HG03469 (cell line): ENCODE results near the gene CPA1.

Experiments used
- ATAC-seq: cut with Tn5 transposase; IDR thresholded peaks from one replicate; pipeline ENCODE4 v1.9.1; 2021; ENCODE audit warnings: mild to moderate bottlenecking, moderate library complexity, moderate number of reproducible peaks; ENCODE audit not compliant: unreplicated experiment

CPA1 gene

DNA sequence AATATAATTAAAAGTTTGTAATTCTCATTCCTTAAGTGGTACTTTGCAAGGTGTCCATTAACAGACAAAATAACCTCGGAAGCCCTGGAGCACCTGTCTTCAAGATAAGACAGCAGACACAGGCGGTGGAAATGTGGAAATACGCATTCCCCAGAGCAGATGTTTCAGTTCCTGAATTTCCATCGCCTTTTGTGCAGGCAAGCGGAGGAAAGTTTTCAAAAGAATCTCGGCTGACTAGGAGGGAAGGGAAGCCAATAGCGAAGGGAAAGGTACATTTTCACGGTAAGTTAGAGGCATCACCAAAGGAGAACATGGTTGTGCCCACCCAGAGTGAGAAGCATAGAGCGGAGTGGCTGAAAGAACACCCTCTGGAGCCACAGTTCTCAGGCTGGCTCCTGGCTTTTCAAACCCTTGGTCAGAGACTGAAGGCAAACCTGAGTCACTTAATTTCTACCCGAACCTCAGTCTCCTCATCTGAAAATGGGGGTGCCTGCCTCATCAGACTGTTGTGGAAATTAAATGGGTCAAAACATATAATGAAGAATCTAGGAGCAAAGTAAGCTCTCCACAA is 13.6 kb downstream of the CPA1 start:
- no peak for ATAC-seq

DNA sequence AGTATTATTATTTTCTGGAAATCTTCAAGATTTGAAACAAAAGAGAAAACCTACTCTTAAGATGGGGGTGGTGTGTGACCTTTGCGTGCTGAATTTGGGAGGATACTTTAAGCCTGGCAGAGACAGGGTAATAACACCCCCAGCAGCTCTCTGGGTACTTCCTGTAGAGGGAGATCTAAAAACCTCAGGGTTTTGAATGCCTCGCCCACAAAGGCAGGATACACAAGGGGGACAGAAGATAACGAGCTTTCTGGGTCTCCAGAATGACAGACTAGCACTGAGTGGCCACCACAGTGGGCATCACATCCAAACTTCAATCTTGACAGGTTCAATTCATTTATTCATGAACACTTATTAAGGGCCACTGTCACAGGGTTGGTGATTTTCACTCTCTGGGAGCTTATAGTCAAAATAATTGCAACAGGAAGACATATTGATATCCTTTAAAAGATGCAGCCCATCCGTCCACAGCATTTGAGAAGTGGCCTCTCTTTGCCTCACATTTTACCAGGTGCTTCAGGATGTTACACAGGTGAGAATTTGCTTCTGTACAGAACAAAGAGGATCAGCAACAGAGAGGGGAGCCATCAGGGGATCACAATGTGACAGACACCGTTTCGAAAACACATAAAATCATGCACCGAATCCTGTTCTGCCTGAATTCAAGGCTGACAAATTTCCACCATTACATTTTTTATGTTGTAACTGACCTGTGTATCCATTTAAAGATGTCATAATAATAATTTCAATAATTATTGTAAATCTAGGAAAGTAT is 14.3 kb downstream of the CPA1 start:
- no peak for ATAC-seq

DNA sequence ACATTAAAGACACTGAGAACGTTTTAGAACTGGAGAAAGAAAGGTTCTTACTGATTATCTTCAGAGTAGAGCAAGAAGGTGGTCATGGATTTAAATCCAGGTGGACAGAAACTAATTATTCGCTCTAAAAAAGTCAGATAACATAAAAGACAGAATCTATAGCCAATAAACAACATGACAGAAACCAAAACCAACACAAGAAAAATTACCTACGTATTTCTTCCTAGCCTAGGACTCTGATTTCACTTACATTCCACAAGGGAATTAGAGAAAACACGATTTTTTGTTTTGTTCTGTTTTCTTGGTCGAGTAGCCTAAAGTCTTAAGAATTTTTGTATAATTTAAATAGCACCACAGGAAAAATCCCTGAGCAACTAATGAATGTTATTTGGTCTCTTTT is 15.1 kb downstream of the CPA1 start:
- ATAC-seq = no peak

DNA sequence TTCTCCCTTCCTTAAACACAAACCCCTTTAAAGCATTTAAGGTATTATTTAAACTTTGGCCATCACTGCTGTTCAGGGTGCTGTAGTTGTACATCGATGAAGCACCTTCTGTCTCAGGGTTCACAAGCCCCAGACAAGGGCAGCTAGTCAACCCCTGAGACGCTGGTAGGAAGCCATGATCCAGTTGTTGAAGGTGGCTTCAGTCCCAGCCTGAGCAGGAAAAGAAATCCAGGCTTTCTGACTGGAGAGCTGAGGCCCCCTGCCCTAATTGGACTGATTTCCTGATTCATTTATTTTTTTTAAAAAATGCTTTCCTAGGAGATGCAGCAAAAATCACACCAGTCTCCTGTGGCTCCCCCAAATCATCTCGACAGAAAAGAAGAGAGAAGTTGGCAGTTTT is 15.8 kb downstream of the CPA1 start:
- no peak for ATAC-seq

DNA sequence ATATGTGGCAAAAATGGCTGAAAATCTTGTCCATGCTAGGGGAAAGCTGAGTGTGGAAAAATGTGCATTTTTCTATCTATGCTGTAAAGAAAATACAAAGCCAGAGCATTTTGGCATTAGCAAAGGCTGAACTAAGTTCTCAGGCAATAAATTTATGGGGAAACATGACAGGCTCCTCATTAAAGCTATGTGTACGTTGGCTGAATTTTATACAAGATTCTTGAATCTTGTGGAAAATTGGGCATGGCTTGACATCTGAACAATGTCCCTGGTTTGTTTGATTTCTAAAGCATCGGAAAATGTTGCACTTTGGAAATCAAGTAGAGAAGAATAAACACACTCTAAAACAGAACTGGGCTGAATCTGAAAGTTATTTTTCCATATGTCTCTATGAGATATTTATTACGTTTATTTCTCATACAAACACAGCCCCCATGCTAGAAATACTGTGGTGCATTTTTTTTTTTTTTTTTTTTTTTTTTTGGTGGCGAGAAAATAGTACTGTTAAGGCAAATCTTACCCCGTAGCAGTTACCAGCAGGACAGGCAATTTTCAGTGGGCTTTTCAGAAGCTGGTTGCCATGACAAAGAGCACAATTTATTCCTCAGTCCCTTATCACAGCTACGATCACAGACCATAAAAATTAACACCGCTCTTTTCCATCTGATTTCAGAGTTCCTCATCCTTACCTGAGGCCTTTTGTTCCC is 16.9 kb downstream of the CPA1 start:
- no peak for ATAC-seq

DNA sequence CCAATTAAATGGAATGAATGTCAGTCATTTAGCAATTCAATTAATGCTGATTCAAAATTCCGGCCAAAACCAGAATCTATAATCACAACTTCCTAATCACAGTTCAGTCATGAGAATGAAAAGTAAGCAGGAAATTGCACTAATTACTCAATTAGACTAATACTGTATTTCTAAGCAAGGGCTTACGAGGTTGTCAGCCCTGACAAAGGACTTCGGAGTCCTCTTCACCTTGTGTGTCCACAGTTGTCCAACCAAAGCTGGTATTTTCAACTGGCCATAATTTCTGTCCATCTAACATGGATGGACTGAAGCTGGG is 17.4 kb downstream of the CPA1 start:
- no peak for ATAC-seq

DNA sequence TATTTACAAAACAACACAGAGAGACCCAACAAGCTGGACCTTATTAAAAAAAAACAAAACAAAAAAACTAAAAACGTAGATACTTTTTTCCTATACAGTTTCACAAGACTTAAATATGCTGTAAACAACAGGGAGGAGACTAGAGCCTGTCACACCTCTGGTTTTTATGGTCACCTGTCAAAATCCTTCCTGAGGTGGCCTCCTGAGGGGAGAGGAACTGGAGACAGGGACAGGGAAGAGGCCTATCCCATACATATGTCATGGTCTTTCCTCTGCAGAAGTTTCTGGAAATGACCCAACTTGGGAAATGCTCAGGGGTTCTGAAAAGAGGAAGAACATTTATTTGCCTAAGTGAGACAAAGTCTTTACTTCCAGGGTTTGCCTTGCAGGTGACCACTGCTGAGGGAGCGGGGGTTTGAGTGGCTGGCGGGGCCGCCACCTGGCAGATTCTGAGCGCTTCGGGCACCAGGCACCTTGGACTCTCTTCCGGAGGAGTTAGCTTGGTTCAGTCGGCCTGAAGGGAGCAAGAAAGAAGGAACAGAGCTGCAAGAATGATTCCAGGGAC is 18.3 kb downstream of the CPA1 start:
- no peak for ATAC-seq

DNA sequence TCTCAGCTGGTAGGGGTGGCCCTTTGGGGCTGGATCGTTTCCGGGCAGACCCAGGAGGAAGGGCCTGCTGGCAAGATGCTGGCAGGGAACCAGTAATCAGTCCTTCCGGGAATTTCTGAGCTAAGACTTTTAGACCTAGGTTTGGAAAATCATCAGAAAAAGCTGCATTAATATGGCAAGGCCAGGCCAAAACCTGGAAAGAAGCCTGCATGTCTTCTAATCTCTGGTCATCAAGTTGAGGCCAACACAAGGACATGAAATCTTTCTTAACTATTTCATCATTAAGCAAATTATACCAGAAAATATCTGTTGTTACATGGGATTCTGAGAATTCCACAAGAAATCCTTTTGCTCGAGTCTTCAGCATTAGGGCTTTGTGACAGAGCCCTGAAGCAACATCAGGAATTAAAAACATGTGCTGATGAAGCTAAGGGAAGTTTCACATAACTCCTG is 19.9 kb downstream of the CPA1 start:
- ATAC-seq = no peak

DNA sequence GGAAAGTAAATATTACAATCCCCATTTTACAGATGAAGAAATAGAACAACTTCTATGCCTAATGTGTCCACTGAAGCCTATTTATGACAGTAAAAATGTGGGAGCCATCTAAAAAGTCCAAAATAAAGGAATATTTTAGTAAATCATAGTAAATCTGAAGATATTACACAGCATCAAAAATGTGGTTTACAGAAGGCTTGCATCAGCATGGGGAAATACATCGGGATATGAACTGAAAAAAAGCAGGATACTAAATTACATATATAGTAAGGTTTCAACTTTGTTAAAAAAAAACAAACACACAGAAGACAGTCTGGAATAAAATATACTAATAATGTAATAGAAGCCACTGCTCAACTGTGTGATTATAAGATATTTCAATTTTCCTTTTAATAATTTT is 20.8 kb downstream of the CPA1 start:
- no peak for ATAC-seq

DNA sequence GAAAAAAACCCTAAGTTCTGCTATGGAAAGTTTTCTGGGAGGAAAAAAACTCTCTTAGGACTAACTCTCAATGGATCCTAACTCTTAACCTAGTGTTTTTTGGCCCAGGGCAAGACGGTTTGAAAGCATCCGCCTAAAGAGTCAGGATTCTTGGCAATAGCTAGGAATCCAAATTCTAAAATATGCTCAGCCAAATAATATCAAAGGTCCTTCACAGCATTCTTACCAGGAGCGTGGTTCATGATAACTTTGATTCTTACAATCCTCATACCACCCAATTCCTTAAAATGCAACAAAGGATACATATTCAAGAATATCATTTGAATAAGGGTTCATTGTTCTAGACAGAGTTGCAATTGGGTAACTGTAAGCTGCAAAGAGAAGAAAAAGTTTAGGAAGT is 21.3 kb downstream of the CPA1 start:
- ATAC-seq = no peak

DNA sequence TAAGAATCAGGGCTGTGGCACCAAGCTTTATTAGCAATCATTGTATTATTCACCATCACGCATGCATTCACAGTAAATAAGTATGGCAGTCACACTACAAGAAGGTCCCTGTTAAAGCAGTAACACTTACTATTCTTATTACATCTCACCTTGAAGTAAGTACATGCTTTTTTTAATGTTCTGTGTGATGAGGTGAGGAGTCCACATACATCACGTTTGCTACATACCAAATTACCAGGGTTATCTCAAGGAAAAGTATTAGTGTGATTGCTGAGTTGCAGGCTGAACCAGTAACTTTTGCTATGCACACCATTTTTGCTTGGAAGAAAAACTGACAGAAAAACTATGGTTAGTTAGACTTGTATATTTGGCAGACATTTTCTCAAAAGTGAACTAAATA is 24.7 kb downstream of the CPA1 start:
- ATAC-seq = no peak

DNA sequence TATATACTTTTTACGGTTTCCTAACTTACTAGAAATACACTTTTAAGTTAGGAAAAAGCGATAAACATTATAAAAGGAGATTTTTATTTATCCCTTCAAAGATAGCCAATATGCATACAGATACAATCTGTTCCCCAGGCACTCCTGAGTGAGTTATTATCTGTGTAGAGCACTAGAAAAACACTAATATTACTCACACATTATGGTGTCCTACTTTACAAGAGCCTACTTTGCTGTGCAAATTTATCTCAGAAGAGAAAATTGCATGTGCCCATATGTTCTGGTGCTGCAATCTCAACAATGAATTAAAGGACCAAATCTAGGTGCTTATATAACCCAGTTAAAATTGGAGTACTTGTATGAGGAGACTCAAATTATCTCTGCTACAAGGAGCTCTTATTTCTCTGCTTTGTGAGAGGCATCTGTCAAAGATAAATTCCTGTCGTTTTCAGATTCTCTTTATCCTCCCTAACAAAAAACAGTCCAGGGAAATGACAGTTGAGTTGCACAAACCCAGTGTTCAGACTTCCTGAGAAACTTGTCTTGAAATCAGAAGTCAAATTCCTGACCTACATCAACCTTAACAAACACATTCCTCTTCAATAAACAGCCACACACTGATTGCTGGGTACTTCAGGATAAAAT is 28.9 kb downstream of the CPA1 start:
- no peak for ATAC-seq

DNA sequence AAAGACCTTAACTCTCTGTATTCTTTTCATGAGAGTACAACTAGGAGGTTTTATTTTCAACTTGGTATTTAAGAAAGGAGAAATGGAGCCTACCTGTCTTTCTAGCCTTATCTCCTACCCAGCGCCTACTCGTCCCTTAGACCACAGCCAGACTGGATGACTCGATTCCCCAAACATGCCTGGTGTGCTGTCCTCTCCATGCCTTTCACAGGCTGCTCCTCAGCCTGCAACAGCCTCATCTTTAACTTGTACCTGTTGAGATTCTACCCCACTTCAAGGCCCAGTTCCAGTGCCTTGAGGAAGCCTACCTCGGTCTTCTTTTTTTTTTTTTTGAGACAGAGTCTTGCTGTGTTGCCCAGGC is 29.4 kb downstream of the CPA1 start:
- ATAC-seq = no peak

DNA sequence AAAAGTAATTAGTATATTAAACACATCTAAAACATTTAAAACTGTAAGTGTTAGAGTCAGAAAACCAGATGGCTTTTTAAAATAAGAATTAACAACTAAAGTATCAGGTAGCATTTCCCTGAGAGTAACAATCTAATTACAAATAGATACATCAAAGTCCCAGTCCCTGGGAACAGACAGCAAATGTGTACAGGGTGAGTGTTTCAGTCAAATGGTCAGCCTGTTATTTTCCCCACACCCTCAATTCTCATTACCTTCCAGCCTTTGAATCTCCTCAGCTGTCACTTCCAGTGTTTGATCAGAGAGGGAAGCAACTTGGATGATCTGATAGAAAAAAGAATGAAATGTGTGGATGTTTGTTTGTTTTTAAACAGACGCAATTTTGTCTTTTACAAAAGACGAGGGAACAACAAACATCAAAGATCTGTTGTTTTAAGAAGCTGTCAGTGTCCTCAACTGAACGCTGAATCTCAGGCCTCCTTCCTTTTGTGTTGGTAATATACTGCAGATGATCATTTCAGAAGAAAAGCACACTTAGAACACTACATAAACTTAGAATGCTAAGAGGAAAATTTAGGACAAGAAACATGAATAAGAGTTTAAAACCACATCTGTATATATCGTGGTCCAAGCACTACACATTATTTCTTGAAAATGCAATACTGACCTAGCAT is 30.7 kb downstream of the CPA1 start:
- no peak for ATAC-seq

DNA sequence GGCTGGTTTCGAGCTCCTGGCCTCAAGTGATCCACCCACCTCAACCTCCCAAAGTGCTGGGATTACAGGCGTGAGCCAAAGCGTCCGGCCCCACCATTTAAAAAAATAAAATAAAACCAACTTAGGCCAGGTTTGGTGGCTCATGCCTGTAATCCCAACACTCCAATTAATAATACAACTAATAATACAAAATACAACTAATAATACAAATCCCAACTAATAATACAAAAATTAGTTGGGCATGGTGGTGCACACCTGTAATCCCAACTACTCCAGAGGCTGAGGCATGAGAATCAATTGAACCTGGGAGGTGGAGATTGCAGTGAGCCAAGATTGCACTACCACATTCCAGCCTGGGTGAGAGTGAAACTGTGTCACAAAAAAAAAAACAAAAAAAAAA is 32.9 kb downstream of the CPA1 start:
- ATAC-seq = no peak

DNA sequence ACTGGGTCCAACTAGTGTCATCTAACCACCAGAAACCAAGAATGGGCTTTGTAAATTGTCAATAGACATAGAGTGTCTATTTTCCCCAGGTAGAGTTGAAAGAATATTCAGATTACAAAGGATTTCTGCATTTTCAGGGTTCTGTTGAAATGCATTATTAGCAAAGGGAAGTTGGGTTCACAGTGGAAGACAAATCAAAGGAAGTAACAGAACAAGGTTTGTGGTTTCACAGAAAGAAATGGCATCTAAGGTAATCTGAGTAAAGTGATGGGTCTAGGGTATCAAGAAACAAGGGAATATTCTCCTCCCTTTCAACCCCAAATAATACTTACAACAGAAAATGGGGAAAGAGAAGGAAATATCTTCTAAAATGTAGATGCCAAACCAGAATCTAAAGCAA is 34.7 kb downstream of the CPA1 start:
- no peak for ATAC-seq

DNA sequence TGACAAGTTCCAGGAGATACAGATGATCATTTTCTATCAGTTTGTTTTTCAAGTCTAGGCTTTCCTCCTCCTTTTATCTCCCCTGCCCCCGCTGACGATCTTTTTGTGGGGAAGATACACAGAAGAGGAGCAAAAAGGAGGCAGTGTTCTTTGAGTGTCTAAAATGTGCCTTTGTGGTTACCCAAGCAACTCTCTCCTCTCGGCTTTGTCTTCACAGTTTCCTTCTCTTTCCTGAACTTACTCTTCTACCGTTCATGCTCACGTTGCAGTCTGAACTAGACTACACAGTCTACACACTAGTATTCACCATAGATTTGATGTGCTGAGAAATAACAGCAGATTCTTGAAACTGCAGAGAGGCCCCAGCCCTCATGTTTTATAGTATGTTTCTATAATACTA is 36.9 kb downstream of the CPA1 start:
- no peak for ATAC-seq

DNA sequence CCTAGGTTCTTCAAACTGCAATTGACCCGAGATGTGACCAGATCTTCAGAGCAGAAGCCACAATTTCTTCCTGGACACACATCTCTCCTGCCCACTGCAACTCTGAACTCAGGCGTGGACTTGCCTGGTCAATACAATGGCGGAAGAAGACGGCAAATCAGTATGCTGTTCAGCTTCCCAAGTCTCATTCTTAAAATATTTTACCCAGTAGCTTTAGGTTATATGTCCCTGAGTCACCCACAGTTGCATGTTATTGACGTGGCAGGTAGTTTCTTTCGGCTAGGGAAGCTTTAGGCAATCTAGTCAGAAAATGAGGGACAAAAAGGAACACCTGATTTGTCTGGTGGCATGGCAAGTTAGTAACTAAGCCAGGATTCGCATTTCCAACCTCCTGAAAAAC is 38.0 kb downstream of the CPA1 start:
- no peak for ATAC-seq

DNA sequence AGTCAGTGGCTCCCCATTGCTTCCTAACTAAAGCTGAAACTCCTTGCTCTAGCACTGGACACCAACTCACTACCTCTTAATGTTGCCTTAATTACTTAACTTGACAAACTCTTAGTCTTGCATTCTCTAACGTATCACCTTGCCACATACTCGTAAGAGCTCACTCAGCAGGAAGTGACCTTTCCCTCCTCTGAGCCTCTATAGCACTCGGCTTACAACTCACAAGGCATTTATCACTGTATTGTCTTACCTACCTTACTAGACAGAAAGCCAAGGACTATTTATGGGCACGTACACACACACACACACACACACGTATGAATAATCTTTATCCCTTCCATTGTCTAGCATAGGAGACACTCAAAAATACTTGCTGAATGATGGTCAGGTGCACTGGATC is 39.4 kb downstream of the CPA1 start:
- no peak for ATAC-seq

DNA sequence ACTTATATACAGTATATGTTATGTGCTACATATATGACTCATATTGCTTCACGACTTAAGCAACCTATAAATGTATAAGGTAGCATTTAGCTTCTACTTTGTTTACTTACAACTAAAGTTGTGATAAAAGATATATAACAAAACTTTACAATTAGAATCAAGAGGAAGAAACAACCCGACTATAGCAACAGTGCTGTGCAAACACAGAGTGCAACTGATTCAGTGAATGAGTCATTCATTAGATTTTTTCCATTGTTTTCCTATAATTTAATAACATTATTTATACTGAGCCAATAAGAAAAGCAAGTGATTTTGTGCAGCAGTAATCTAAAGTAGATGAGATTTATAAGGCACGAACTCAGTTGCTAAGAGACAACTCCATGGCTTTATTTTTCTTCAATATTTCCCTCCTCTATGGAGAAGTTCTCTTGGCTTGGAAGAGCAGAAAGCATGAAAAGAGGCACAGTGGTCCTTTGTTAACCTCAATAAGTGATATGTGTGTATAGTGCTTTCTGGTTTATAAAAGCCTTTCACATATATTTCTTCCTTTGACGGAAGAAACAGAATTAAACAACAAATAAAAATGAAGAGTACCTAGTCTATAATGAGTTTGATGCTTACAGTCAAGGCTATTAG is 40.8 kb downstream of the CPA1 start:
- ATAC-seq = no peak

DNA sequence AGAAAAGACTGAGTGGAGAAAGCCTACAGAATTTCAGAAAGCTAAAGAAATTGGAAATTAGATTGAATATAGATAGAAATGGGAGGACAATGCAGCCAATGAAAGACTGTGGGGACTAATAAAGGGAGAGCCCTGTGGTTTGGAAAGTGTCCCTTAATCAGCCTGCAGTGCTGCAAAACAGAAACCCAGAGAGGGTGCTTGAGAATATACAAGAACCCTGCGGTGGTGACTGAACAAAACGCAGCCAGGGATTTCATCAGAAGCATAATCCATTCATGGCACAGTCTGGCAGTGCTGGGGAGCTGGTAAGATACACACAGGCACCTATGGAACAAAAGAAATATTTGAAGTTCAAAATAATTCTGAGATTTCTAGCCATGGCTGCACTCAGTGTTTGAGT is 41.4 kb downstream of the CPA1 start:
- no peak for ATAC-seq
